Mononuclear cell (primary cell): Measurements from ENCODE around the gene TDRKH. TPM values are rescaled to one million over a fixed set of nuclear protein-coding genes. Genes with fewer than 3 reads are reported as not detected.

Experiments used
- H3K27me3 ChIP-seq: 2 replicates; pipeline ENCODE4 v1.6.0; 2011; ENCODE audit warnings: low read length, control low read depth; ENCODE audit not compliant: insufficient read depth
- H3K4me1 ChIP-seq: 2 replicates; pipeline ENCODE4 v1.5.1; 2011; ENCODE audit warnings: mild to moderate bottlenecking, low read length, control low read depth; ENCODE audit not compliant: insufficient read depth
- H3K4me3 ChIP-seq: 2 replicates; pipeline ENCODE4 v1.5.1; 2011; ENCODE audit warnings: mild to moderate bottlenecking, low read length, moderate library complexity
- H3K9me3 ChIP-seq: 2 replicates; pipeline ENCODE4 v1.5.1; 2011; ENCODE audit warnings: low read depth, mild to moderate bottlenecking, control low read depth, low read length
- total RNA-seq: library from RNA; depleted of rRNA; stranded (reverse); fragments of >200 nt; gene quantifications from one replicate; pipeline ENCODE4 v1.2.3, GENCODE V29; 2012

The TDRKH gene
- total RNA-seq, 1 donor = 1.2 TPM

- H3K27me3 ChIP-seq = no peaks in the 10 kb centered on the region
- H3K4me3 ChIP-seq = no peak overlapping the region
- no peaks in the 10 kb centered on the region for H3K9me3 ChIP-seq
- H3K4me1 ChIP-seq = peaks cover 68% of the 10 kb centered on the region
These were observed 39.2 kb upstream of the TDRKH start for GRCh38 chr1:151829352-151830046.

GRCh38 chr1:151828921-151829320 lies 38.6 kb upstream of the TDRKH start:
- H3K9me3 ChIP-seq = no peaks in the 10 kb centered on the region
- no peak overlapping the region for H3K4me3 ChIP-seq
- peaks cover 62% of the 10 kb centered on the region for H3K4me1 ChIP-seq

DNA sequence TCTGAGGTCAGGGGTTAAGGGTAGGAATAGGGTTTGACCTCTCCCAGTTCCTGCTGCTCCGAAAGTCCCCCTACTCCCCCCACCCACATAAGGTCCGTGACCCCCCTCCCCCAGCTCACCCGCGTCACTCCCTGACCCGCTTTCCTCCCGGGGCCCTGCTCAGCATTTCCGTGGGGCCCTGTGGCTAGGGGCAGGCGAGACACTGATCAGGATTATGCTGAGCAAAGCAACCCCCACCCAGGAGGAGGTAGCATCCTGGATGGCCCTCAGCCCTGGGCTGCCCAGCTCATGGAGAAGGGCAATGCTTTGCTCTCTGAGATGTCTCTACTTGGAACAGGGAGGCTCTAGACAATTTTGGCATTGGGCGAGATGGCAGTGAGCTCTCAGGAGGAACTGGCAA lies 37.6 kb upstream of the TDRKH start:
- no peaks in the 10 kb centered on the region for H3K9me3 ChIP-seq
- H3K4me3 ChIP-seq = no peak overlapping the region
- peaks cover 52% of the 10 kb centered on the region for H3K4me1 ChIP-seq
- H3K27me3 ChIP-seq = no peaks in the 10 kb centered on the region

More at GRCh38 chr1:151828921-151829320, 38.6 kb upstream of the TDRKH start:
- no peaks in the 10 kb centered on the region for H3K27me3 ChIP-seq

GRCh38 chr1:151825751-151826660 lies 35.7 kb upstream of the TDRKH start:
- H3K9me3 ChIP-seq = no peaks in the 10 kb centered on the region
- peaks cover 36% of the 10 kb centered on the region for H3K4me1 ChIP-seq
- H3K27me3 ChIP-seq = no peaks in the 10 kb centered on the region
- H3K4me3 ChIP-seq = no peak overlapping the region

GRCh38 chr1:151825204-151825603 lies 34.9 kb upstream of the TDRKH start:
- Histone ChIP-seq H3K4me3 (no peak overlapping the region), H3K27me3 (no peaks in the 10 kb centered on the region), H3K4me1 (peaks cover 28% of the 10 kb centered on the region), H3K9me3 (no peaks in the 10 kb centered on the region)

DNA sequence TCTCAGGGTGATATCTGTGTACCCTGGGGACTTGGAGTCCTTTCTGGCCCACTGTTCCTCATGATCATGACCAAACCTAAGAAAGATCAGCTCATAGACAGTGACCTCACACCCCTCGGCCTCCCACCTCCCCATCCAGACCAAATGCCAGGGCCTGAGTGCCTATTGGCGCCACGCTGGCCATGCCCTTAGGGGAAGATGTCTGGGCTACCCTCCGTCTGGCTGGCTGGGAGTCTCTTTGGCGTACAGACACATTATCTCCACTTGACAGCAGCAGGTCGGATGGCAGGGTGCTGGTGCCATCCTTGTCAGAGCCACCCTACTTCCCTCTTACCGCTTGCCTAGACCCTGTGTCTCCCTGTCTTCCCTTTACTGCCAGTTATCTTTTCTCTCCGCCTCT lies 32.9 kb upstream of the TDRKH start:
- no peaks in the 10 kb centered on the region for H3K9me3 ChIP-seq
- no peak overlapping the region for H3K4me3 ChIP-seq
- peaks cover 8% of the 10 kb centered on the region for H3K4me1 ChIP-seq
- H3K27me3 ChIP-seq = no peaks in the 10 kb centered on the region

DNA sequence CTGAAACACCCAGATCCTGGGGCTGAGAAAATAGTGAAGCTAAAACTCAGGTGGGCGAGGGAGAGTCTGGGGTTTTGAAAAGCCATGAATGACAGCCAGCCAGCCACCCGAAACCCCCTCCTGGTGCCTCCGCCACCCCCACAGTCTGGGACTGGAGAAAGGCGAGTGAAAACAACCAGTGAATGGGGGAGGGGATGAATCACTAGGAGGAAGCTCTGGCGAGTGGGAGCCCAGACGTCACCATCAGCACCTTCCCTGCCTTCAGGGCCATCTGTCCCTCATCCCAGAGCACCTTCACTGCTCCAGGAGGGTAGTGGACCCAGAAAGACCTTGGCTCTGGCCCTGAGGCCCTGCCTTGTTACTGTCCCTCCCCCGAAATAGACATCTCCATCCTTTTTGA lies 32.1 kb upstream of the TDRKH start:
- H3K4me3 ChIP-seq = no peak overlapping the region
- no peaks in the 10 kb centered on the region for H3K27me3 ChIP-seq
- peaks cover 6% of the 10 kb centered on the region for H3K4me1 ChIP-seq
- no peaks in the 10 kb centered on the region for H3K9me3 ChIP-seq

DNA sequence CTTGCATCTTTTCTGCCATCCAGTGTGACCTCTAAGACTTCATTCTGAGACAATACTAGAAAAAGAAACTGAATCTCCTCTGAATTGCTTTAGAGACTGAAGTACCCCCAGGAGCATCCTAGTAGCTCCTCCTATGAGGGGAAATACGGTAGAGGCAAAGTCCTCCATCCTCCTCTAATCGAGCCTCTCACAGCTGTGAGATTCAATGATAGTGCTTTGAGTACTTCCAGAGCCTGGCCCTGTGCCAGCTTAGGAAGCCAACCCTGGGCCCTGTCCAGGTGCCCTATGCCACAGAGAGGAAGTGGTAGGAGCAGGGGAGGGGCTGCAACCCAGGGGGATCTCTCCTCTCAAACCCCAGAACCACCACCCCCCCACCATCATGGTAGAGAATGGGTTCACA lies 30.6 kb upstream of the TDRKH start:
- no peaks in the 10 kb centered on the region for H3K9me3 ChIP-seq
- peaks cover 15% of the 10 kb centered on the region for H3K4me1 ChIP-seq
- no peaks in the 10 kb centered on the region for H3K27me3 ChIP-seq
- H3K4me3 ChIP-seq = no peak overlapping the region

- Histone ChIP-seq H3K4me1 (peaks cover 20% of the 10 kb centered on the region), H3K9me3 (no peaks in the 10 kb centered on the region), H3K27me3 (no peaks in the 10 kb centered on the region), H3K4me3 (no peak overlapping the region)
These were observed 29.8 kb upstream of the TDRKH start for GRCh38 chr1:151819976-151820623.

DNA sequence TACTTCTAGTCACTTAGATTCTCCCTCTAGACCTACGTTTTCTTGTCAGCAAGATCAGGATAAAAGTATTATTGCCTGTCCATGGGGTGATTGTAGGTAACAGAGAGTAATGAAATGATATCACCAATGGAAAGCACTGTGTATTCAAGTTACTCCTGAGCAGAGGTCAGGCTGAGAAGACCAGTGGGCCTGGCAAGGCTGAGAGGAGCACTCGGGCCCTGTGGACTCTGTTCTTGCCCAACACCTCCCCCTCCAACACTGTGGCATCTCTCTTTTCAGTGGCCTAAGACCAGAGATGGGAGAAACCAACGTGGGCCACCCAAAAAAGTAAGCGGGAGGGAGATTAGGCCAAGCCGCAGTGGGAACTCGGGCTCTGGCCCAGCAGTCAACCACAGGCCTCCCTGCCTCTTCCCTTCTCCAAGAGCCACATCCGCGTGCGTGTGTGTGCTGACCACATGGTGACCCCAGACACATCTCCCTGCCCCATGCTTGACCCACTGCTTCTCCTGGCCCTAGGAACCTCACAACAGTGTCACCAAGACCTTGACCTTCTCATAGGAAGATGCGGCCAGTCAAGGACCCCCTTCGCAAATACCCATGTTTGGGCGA lies 29.0 kb upstream of the TDRKH start:
- H3K9me3 ChIP-seq = no peaks in the 10 kb centered on the region
- peaks cover 24% of the 10 kb centered on the region for H3K4me1 ChIP-seq
- no peak overlapping the region for H3K4me3 ChIP-seq
- no peaks in the 10 kb centered on the region for H3K27me3 ChIP-seq

DNA sequence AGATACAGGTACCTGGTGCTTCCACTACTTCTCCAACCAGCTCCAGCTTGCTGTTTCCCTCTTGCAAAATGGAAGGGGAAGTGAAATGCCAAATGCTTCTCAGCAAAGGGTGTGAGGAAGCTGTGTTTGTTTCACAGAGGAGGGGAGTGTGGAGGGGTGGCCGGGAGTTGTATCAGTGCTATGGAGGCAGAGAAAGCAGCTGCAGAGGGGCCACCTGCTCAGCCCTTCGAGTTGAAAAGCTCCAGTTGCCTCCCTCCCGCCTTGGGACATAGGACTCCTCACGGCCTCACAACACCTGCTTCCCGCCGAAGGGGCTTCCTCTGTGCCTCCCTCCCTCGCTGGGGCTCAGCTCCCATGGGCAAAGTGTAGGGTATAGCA lies 27.0 kb upstream of the TDRKH start:
- H3K9me3 ChIP-seq = no peaks in the 10 kb centered on the region
- H3K27me3 ChIP-seq = no peaks in the 10 kb centered on the region
- H3K4me1 ChIP-seq = peaks cover 24% of the 10 kb centered on the region
- H3K4me3 ChIP-seq = no peak overlapping the region

DNA sequence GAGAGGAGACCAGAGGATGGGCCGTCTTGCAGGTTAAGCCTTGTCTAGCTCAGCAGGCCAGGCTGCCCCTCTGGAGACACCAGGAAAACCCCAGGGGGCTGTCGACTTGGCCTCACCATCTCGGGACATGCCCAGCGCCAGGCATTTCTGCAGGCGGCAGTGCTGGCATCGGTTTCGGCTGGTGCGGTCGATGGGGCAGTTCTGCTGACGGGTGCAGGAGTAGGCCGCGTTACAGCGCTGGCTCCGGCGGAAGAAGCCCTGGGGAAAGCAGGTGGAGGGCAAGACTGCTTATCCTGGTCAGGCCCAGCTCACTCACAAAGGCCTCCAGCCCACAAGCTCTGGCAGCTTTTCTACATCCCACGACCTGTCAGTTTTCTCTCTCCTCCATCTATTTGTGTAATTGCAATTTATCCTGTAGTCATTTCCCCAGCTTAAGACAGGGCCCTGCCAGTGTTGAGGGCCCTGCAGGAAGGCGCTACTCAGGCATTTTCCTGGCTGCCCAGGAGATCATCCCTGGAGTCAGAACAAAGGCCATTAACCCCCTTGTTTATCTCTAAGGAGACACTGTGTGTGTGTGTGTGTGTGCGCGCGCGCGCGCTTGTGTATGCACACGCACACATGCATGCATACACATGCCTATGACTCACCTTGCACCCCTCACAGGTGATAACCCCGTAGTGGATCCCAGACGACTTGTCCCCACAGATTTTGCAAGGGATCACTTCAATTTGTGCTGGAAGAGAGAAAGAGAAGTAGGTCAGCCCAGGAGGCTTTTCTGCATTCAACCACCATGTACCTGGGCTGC lies 26.4 kb upstream of the TDRKH start:
- Histone ChIP-seq H3K9me3 (no peaks in the 10 kb centered on the region), H3K4me1 (peaks cover 24% of the 10 kb centered on the region), H3K4me3 (no peak overlapping the region), H3K27me3 (no peaks in the 10 kb centered on the region)

DNA sequence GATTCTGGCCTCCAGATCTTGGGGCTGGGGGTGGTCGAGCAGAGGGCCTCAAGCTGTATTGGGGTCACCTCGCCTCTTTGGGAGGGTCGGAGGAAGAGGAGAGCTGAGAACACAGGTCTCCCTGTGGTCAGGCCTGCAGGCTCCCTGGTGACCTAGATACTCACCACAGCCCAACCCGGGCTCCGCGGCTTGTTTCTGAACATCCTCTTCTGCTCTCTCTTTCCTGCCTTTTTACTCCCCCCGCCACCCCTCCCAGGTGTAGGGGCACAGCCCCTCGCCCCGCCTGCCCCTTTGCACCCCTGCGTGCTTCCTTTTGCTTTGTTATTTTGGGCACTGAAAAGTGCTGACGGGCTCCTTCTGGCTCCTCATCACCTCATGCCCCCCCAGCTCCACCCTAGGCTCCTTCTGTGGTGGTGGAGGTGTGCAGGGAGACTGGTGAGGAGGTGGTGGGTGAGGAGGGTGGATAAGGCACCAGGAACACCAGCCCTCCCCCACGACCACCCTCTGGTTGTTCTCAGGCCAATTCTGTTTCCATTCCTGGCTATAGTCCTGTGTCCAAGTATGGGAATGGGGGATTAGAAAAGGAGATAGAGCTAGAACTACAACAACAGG lies 25.5 kb upstream of the TDRKH start:
- Histone ChIP-seq H3K4me1 (peaks cover 24% of the 10 kb centered on the region), H3K4me3 (no peak overlapping the region), H3K27me3 (no peaks in the 10 kb centered on the region), H3K9me3 (no peaks in the 10 kb centered on the region)

DNA sequence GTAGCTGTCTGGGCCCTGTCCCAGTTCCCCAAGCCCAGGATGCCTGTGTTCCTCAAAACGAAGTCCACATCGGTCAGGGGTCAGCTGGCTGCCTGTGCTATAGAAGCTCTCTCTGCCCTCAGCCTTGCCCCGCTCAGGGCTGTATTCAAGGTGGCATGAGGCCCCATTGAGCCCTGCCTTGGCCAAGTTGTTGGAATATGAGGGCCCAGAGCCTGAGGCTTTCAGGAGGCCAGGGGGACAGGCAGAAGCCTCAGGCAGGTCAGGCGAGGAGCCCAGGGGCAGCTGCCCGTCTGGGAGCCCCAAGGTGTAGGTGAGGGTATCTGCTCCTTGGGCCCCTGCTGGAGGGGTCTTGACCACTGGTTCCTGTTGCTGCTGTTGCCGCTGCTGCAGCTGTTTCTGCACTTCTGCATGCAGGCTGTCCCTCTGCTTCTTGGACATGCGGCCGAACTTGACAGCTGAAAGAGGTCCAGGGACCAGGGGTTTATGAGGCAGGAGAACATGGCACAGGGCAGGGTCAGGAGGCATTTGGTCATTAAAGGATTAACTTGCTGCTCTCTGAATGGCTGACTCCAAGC lies 24.8 kb upstream of the TDRKH start:
- Histone ChIP-seq H3K9me3 (no peaks in the 10 kb centered on the region), H3K4me3 (no peak overlapping the region), H3K27me3 (no peaks in the 10 kb centered on the region), H3K4me1 (peaks cover 24% of the 10 kb centered on the region)
